ENCODE data around the gene SPPL2C.

DNA sequence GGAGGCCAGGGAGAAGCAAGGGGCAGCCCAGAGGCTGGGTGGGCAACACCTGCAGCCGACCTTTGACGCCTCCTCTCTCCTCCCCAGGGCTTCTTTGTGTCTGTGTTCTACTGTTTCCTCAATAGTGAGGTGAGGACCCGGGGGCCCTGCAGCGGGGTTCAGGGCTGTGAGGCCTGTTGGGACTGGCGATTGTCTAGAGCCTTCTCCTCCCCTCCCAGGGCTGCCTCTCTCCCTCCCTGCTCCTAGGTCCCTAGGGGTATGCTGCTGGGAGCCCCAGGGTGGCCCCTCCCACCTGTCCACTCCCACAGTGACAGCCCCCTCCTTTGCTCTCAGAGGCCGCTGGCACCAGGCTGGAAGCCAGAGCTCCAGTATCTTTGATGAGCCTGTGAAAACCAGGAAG lies 10.8 kb upstream of the SPPL2C start:
- TF ChIP-seq, protein P1, sequence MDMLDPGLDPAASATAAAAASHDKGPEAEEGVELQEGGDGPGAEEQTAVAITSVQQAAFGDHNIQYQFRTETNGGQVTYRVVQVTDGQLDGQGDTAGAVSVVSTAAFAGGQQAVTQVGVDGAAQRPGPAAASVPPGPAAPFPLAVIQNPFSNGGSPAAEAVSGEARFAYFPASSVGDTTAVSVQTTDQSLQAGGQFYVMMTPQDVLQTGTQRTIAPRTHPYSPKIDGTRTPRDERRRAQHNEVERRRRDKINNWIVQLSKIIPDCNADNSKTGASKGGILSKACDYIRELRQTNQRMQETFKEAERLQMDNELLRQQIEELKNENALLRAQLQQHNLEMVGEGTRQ (IDR thresholded peaks at IDR 0.05; ENCODE audit: low read depth, low read length) = no peak
- TF ChIP-seq, protein P1 (CRISPR knock-in tag; IDR thresholded peaks at IDR 0.05; ENCODE audit: borderline replicate concordance) = no peak
- TF ChIP-seq, protein P2, sequence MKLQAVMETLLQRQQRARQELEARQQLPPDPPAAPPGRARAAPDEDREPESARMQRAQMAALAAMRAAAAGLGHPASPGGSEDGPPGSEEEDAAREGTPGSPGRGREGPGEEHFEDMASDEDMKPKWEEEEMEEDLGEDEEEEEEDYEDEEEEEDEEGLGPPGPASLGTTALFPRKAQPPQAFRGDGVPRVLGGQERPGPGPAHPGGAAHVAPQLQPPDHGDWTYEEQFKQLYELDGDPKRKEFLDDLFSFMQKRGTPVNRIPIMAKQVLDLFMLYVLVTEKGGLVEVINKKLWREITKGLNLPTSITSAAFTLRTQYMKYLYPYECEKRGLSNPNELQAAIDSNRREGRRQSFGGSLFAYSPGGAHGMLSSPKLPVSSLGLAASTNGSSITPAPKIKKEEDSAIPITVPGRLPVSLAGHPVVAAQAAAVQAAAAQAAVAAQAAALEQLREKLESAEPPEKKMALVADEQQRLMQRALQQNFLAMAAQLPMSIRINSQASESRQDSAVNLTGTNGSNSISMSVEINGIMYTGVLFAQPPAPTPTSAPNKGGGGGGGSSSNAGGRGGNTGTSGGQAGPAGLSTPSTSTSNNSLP (IDR thresholded peaks at IDR 0.05; ENCODE audit: low read depth, low read length) = no peak
- TF ChIP-seq NR2C2 (CRISPR knock-in tag; IDR thresholded peaks at IDR 0.05; ENCODE audit: borderline replicate concordance) (no peak), JUND (CRISPR knock-in tag; IDR thresholded peaks at IDR 0.05) (no peak), POLR2A (IDR thresholded peaks at IDR 0.05; ENCODE audit: insufficient read depth in 1 of 2, low read depth in 2 of 2, low read length in 2 of 2) (no peak), ZNF615 (CRISPR knock-in tag; IDR thresholded peaks at IDR 0.05; ENCODE audit: borderline replicate concordance) (no peak), ARNT (IDR thresholded peaks at IDR 0.05) (no peak), ZFX (CRISPR knock-in tag; IDR thresholded peaks at IDR 0.05; ENCODE audit: low read depth) (no peak), SP1 (IDR thresholded peaks at IDR 0.05) (no peak), SP1 (CRISPR knock-in tag; IDR thresholded peaks at IDR 0.05) (no peak)

Data from HepG2 (cell line).